A673 (cell line): ENCODE measurements around the gene SLF2. TPM values are rescaled to one million over a fixed set of nuclear protein-coding genes. Genes with fewer than 3 reads are reported as not detected.
A peak's percentile ranks its signal among the peaks of the same experiment; 100 is the strongest.

Source experiments
- BruUV-seq: library from RNA; stranded (reverse); fragments of 400-500 nt; replicated peaks from 2 replicates; lab custom pipeline; 2021; lab: Mats Ljungman, UMichigan
- CTCF ChIA-PET: fragments of 300-600 bp; sonication (Branson Sonifier 250); formaldehyde crosslinking; loops from one replicate; lab custom pipeline; 2022; ENCODE audit warnings: antibody characterized with exemption; lab: Charles Lee
- POLR2A ChIA-PET: fragments of 300-600 bp; sonication (Branson Sonifier 250); formaldehyde crosslinking; loops from one replicate; lab custom pipeline; 2022; ENCODE audit warnings: antibody characterized with exemption; ENCODE audit not compliant: low non-redundant PET; lab: Charles Lee
- DNase-seq: peaks from one replicate; pipeline ENCODE4 v3.0.0-alpha.2; 2015; ENCODE audit warnings: low spot score
- H3K27ac ChIP-seq: fragments of 200-600 bp; sonication (generic); 2 replicates; pipeline ENCODE4 v1.5.1; 2016; ENCODE audit warnings: mixed run types, low read depth, mild to moderate bottlenecking, mixed read lengths, antibody characterized with exemption, low read length; ENCODE audit not compliant: poor library complexity, severe bottlenecking
- H3K27me3 ChIP-seq: fragments of 200-600 bp; sonication (generic); replicated peaks from 2 replicates; pipeline ENCODE4 v1.6.1; 2017; ENCODE audit warnings: mixed run types, low read depth, mild to moderate bottlenecking, mixed read lengths, antibody characterized with exemption, low read length; ENCODE audit not compliant: insufficient read depth, poor library complexity
- H3K36me3 ChIP-seq: fragments of 200-600 bp; sonication (generic); 2 replicates; pipeline ENCODE4 v1.6.1; 2016; ENCODE audit warnings: mixed run types, mild to moderate bottlenecking, mixed read lengths, antibody characterized with exemption, low read length; ENCODE audit not compliant: insufficient read depth, poor library complexity, severe bottlenecking
- H3K4me1 ChIP-seq: fragments of 200-600 bp; sonication (generic); 2 replicates; pipeline ENCODE4 v1.6.1; 2017; ENCODE audit warnings: mixed run types, mild to moderate bottlenecking, mixed read lengths, antibody characterized with exemption, low read length; ENCODE audit not compliant: insufficient read depth, poor library complexity, severe bottlenecking
- H3K4me3 ChIP-seq: fragments of 200-600 bp; sonication (generic); 2 replicates; pipeline ENCODE4 v1.5.1; 2016; ENCODE audit warnings: low read depth, mixed run types, mild to moderate bottlenecking, mixed read lengths, low read length; ENCODE audit not compliant: poor library complexity, severe bottlenecking
- H3K9me3 ChIP-seq: fragments of 200-600 bp; sonication (generic); 2 replicates; pipeline ENCODE4 v1.6.1; 2016; ENCODE audit warnings: mixed run types, low read depth, mild to moderate bottlenecking, mixed read lengths, antibody characterized with exemption, low read length; ENCODE audit not compliant: poor library complexity, severe bottlenecking
- EZH2 ChIP-seq: fragments of 200-600 bp; sonication (generic); IDR thresholded peaks from 2 replicates; pipeline ENCODE4 v1.6.1; 2017; ENCODE audit warnings: borderline replicate concordance, low read depth, mild to moderate bottlenecking, mixed read lengths, antibody characterized with exemption, low read length; ENCODE audit not compliant: poor library complexity, severe bottlenecking
- intact Hi-C: fragments of 100-400 bp; cut with micrococcal nuclease; formaldehyde crosslinking; loops from one replicate; pipeline ENCODE4 v1.10.0; 2022; ENCODE audit not compliant: unreplicated experiment
- total RNA-seq: library from RNA; stranded (reverse); gene quantifications from 2 replicates; pipeline ENCODE4 v1.2.3, GENCODE V29; 2021
- TF ChIP-seq, protein P1 (sequence below): fragments of 300-800, 200-600 bp; sonication (generic); conservative IDR thresholded peaks from 2 replicates; pipeline ENCODE4 v1.5.1; 2017; ENCODE audit warnings: low read depth, mild to moderate bottlenecking, antibody characterized with exemption, low read length, moderate library complexity, mixed read lengths

SLF2 gene
- total RNA-seq, 1 experiment from 2014 or later, result 39.4 TPM

DNA sequence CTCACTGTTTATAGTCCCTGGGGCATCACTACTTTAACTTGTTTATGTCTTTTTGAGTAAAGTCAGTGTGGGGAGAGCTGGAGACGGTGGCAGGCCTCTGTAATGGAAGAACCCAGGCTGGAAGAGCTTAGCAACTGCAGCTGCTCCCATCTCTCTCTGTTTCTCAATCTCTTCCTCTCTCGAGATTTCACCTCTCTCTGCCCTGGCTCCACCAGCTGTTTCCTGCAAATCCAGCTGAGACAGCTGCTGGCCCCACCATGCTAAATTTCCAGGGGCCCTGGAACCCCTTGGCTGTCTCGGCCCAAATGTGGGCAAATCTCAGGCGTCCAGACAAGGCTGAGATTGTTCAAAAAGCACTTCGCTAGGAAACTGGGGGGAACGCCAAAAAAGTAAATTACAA, 25.8 kb upstream of the SLF2 start:
- H3K4me3 ChIP-seq, result no peak overlapping the region
- TF ChIP-seq, protein P1, sequence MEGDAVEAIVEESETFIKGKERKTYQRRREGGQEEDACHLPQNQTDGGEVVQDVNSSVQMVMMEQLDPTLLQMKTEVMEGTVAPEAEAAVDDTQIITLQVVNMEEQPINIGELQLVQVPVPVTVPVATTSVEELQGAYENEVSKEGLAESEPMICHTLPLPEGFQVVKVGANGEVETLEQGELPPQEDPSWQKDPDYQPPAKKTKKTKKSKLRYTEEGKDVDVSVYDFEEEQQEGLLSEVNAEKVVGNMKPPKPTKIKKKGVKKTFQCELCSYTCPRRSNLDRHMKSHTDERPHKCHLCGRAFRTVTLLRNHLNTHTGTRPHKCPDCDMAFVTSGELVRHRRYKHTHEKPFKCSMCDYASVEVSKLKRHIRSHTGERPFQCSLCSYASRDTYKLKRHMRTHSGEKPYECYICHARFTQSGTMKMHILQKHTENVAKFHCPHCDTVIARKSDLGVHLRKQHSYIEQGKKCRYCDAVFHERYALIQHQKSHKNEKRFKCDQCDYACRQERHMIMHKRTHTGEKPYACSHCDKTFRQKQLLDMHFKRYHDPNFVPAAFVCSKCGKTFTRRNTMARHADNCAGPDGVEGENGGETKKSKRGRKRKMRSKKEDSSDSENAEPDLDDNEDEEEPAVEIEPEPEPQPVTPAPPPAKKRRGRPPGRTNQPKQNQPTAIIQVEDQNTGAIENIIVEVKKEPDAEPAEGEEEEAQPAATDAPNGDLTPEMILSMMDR, result no peak
- TF ChIP-seq EZH2, result no peak
- POLR2A ChIA-PET, result no interaction called here
- intact Hi-C loops, result no loop called here
- peaks cover 40% of the 10 kb centered on the region for H3K4me1 ChIP-seq
- H3K27me3 ChIP-seq, result no peaks in the 10 kb centered on the region
- DNase-seq, result peak; percentile 48
- CTCF ChIA-PET, result no interaction called here
- H3K9me3 ChIP-seq, result no peaks in the 10 kb centered on the region
- no peaks in the 10 kb centered on the region for H3K36me3 ChIP-seq
- no peak overlapping the region for H3K27ac ChIP-seq
- no TSS peak for BruUV-seq

DNA sequence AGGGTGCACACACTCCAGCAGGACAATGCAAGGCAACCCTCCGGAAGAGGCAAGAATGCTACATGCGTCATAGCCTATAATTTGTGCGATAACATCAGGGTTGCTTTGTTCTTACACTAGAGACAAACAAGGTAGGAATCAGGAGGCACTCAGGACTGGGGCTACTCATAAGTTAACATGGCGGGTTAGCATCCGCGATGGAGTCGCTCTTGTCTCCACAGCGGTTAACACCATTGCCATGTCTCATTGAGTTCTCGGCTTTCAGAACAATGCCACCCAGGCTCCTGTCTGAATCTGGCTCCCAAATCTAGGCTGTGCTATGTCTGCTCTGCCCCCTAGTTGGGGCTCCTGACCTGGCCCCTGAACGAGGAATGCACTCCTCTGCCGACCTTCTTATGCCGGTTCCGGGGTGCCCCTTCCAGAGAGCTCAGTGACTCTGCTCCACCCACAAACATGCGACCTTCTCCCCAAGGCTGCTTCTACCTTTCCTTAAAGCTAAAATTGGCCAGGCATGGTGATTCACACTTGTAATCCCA, 24.9 kb upstream of the SLF2 start:
- Histone ChIP-seq H3K9me3 (no peaks in the 10 kb centered on the region), H3K27ac (no peak overlapping the region), H3K36me3 (no peaks in the 10 kb centered on the region), H3K4me3 (no peak overlapping the region), H3K4me1 (peaks cover 35% of the 10 kb centered on the region), H3K27me3 (no peaks in the 10 kb centered on the region)
- ChIA-PET CTCF (no interaction called here), POLR2A (no interaction called here)
- no TSS peak for BruUV-seq
- intact Hi-C loops, result no loop called here
- no peak for TF ChIP-seq EZH2
- TF ChIP-seq, protein P1, result no peak
- no peak for DNase-seq

GRCh38 chr10:100888957-100889356, 23.8 kb upstream of the SLF2 start:
- H3K4me1 ChIP-seq, result peaks cover 35% of the 10 kb centered on the region
- no TSS peak for BruUV-seq
- no peaks in the 10 kb centered on the region for H3K9me3 ChIP-seq
- no peaks in the 10 kb centered on the region for H3K36me3 ChIP-seq
- ChIA-PET CTCF (interaction anchor here (0.7 to 1.2 kb wide), 3 partner anchors 11 to 23 kb away, joined by 3 to 4 read pairs (median 3); no protein-coding TSS in a partner anchor), POLR2A (no interaction called here)
- no peaks in the 10 kb centered on the region for H3K27me3 ChIP-seq
- H3K4me3 ChIP-seq, result no peak overlapping the region
- intact Hi-C loops, result no loop called here
- no peak overlapping the region for H3K27ac ChIP-seq
- no peak for TF ChIP-seq EZH2
- TF ChIP-seq, protein P1, result peak; percentile 59
- peak; percentile 50 for DNase-seq
